ENCODE measurements around the gene CASZ1. TPM values are rescaled to one million over a fixed set of nuclear protein-coding genes. Genes with fewer than 3 reads are reported as not detected.

Gene CASZ1
- total RNA-seq, 1 donor from 2014 or later: 5.7 TPM

DNA sequence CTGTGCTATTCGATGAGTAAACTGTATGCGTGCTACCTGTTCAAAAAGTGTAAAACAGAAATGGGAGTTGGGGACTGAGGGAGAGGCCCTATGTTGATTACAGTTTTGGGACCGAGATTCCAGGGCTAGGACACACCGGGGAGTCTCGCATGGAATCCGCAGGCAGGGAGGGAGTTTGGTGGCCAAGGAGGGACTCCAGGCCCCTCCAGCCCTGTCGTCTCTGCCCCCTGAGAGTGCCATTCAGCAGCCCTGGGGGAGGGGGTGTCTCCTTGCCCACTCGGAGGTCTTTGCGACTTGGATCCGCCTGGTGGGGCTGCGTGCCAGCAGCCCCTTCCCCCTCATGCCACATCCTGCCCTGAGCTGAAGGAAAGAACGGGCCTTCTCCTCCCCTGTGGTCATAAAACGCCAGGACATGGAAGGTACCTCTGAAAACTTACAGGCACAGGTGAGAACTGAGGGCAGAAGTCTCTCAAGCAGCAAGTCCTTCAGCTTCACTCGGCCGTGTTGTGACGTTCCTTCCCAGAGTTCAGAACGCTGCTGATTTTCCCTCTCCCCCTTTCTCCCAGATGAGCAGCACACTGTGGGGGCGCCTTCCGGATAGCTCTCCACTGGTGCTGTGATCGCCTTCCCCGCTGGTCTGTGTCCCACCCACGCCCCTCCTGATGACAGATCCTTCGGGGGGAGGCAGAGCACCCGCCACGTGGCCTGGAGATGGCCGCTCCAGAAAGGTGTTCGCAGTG lies 180.3 kb downstream of the CASZ1 start:
- DNase-seq (ENCODE audit: extremely low read depth, low read depth, low spot score): no peak

DNA sequence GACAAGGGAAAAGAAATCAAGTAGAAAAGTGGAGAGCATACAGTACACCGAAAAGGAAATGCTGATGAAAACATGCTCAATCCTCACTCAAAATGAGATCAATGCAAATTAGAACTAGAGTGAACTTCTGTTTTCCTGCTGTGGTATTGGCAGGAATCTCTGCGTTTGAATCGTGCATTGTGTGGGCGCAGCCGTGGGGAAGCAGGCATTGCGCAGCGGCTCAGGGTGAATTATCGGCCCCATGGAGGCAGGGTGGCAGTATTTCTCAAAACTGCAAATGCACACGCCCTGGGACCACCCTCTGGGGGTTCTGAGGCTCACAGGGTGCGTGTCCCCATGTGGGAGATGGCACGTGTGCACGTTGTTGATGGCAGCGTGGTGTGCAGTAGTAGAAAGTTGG lies 181.1 kb downstream of the CASZ1 start:
- no peak for DNase-seq (ENCODE audit: extremely low read depth, low read depth, low spot score)

GRCh38 chr1:10614377-10615225 lies 181.8 kb downstream of the CASZ1 start:
- DNase-seq (ENCODE audit: extremely low read depth, low read depth, low spot score): no peak

- no peak for DNase-seq (ENCODE audit: extremely low read depth, low read depth, low spot score)
Measured at GRCh38 chr1:10613861-10614260, 182.6 kb downstream of the CASZ1 start.

DNA sequence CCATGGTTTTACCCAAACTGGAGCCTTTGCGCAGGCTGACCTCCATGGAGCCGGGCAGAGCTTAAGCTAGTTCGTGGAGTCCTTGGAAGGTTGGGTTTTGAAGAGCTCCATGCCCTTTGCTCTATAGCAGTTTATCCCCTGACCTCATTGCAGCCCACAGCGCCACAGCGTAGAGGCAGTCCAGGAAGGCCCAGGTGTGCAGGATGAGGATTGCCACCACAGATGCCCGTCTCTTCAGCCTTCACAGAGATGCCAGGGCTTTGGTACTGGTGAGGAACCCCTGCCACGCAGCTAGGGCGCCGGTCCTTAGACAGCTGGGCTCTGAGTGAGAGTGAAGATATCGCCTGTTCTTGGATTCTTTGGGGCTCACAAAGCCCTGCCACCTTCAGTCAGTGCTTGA lies 183.1 kb downstream of the CASZ1 start:
- DNase-seq (ENCODE audit: extremely low read depth, low read depth, low spot score): no peak

DNA sequence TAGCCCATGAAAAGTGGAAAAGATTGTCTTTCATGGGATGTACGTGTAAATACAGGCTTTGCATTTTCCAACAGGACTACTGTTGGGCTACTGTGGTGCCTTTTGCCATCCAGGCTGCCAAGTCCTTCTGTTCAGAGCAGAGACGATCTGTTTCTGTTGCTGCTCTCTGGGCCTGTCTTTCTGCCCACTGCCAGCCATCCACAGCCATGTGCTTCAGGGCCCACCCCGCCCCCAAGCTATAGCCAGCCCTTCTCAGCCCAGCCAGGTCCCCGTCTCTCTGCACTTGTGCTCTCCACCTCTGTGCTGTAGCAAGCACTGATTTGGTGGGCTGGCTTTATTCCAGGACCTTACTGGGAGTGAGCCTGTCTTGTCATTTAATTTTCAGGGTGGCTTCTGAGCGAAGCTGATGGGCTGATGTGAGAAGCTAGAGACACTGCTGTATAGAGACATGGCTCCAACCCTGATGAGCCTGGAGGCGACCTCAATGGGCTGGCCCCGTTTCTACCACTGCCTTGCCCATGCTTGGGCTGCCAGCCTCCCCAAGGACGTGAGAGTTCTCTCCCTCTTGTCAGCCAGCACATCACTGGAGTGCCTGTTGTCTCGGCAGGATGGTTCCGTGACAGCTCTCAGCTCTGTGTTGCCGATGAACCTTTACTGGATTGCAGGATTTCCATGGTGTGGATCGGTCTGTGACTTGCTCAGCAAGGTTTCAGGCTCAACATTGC lies 183.8 kb downstream of the CASZ1 start:
- DNase-seq (ENCODE audit: extremely low read depth, low read depth, low spot score): no peak

DNA sequence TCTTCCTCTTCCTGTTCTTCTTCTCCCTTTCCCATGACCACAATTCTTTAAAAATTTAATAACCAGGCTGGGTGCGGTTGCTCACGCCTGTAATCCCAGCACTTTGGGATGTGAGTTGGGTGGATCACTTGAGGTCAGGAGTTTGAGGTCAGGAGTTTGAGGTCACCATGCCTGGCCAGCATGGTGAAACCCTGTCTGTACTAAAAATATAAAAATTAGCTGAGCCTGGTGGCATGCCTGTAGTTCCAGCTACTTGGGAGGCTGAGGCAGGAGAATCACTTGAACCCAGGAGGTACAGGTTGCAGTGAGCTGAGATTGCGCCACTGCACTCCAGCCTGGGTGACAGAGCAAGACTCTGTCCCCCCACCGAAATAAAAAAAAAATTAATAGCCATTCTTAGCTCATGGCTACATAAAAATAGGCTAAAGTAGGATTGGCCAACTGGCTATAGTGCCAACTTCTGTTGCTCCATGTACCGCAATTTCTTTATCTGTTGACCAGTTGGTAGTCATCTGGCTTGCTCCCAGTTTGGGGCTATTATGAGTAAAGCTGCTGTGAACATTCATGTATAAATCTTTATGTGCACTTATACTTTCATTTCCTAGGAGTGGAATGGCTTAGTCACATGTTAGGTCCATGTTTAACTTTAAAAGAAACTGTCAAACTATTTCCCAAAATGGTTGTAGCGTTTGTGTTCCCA lies 185.4 kb downstream of the CASZ1 start:
- no peak for DNase-seq (ENCODE audit: extremely low read depth, low read depth, low spot score)

GRCh38 chr1:10608690-10609089 lies 187.8 kb downstream of the CASZ1 start:
- DNase-seq (ENCODE audit: extremely low read depth, low read depth, low spot score): no peak

- no peak for DNase-seq (ENCODE audit: extremely low read depth, low read depth, low spot score)
Measured at GRCh38 chr1:10607228-10607627, 189.2 kb downstream of the CASZ1 start.

- DNase-seq (ENCODE audit: extremely low read depth, low read depth, low spot score): no peak
Measured at GRCh38 chr1:10606064-10606463, 190.4 kb downstream of the CASZ1 start.

DNA sequence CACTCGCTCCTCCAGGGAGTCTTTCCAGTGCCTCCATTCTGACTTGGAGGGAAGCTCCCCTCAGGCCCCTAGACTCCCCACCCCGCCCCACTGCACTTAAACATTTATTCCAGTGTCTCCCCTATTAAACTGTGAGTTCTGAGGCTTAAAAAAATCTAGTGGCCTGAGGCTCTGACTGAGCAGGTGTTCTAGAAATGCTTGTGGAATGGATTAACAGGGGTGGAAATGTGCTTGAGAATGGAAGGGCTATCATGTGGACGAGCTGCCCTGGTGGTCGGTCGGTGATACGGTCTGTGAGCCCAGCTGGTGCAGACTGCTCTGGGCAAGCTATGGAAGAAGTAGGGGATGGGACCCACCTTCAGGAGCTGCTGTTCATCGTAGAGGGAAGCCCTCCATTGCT lies 191.5 kb downstream of the CASZ1 start:
- DNase-seq (ENCODE audit: extremely low read depth, low read depth, low spot score): no peak

GRCh38 chr1:10602936-10603335 lies 193.5 kb downstream of the CASZ1 start:
- no peak for DNase-seq (ENCODE audit: extremely low read depth, low read depth, low spot score)

DNA sequence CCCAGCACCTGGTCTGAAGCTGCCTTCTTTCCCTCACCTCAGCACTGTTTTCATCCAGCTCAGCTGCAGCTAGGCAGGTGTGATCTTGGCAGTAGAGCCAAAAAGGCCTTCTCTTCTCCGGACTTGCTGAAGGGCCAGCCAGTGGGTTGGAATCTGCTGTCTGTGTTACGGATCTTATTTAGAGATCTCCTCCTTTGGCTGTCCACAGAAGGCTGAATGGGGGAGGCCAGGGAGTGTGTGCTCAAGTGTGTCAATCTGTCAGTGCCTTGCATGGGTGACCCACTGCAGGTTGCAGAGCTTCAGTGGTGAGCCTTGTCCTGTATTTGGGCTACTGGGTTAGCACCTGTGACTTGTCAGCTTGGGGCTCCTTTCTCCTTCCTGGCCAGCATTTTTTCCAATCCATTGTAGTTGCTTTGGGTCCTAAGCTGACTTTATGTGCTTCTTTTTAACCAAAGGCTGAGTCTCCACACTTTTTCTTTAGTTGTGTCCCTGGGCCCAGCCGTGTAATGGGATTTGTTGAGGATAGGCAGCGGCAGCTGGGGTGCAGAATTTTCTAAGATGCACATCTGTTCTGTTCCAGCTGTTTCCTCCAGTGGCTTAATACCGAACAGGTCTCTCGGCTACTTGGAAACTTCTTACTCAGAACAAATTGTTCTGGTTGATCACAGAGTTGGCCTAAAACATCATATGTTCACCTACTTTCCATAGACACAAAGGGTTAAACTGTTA lies 194.9 kb downstream of the CASZ1 start:
- no peak for DNase-seq (ENCODE audit: extremely low read depth, low read depth, low spot score)

GRCh38 chr1:10599194-10599861 lies 197.1 kb downstream of the CASZ1 start:
- DNase-seq (ENCODE audit: extremely low read depth, low read depth, low spot score): no peak

- DNase-seq (ENCODE audit: extremely low read depth, low read depth, low spot score): no peak
Measured at GRCh38 chr1:10598389-10598702, 198.1 kb downstream of the CASZ1 start.

GRCh38 chr1:10597492-10598388 lies 198.7 kb downstream of the CASZ1 start:
- DNase-seq (ENCODE audit: extremely low read depth, low read depth, low spot score): no peak

- DNase-seq (ENCODE audit: extremely low read depth, low read depth, low spot score): no peak
Measured at GRCh38 chr1:10596780-10597179, 199.7 kb downstream of the CASZ1 start.

GRCh38 chr1:10594595-10595223 lies 201.7 kb downstream of the CASZ1 start:
- no peak for DNase-seq (ENCODE audit: extremely low read depth, low read depth, low spot score)
